GM18873 (cell line): ENCODE data around the gene TMEM106C.
A peak's percentile ranks its signal among the peaks of the same experiment; 100 is the strongest.

Source experiments
- ATAC-seq: cut with Tn5 transposase; IDR thresholded peaks from one replicate; pipeline ENCODE4 v1.9.1; 2021; ENCODE audit warnings: mild to moderate bottlenecking, moderate library complexity, moderate number of reproducible peaks; ENCODE audit not compliant: unreplicated experiment, low FRiP score

TMEM106C gene

DNA sequence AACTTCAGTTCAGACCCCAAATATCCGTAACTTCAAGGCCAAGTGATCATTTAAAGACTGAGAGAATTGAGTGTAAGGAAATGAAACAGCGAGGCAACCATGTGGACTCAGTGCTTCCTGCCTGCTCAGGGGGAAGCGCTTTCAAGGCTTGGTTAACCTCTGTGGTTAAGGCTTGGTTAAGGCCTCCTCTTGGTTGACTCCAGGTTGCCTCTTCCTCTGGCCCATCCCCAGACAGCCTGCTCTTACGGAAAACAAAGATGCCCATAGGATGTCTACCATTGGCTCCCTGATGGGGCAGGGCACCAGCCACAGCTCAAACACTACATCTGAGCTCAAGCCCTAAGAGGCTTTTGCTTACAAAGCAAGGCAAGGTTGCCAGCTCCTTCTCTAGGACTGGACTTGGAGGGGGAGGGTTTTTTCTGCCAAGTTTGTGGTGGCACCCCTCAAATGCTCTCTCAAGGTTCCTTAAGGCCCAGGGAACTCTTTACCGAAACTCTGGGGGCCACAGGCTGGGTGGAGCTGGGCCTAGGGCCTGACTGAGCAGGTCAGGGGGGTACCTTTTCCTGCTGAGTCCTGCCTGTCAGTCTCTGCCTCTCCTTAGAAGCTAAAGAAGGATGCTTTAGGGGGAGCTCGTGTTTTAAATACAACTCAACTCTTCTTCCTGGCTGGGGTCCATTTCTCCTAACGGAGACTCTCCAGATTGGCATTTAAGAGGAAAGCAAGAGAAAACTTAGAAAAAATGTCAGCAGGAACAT is 27.1 kb downstream of the TMEM106C start:
- ATAC-seq = peak; percentile 88

DNA sequence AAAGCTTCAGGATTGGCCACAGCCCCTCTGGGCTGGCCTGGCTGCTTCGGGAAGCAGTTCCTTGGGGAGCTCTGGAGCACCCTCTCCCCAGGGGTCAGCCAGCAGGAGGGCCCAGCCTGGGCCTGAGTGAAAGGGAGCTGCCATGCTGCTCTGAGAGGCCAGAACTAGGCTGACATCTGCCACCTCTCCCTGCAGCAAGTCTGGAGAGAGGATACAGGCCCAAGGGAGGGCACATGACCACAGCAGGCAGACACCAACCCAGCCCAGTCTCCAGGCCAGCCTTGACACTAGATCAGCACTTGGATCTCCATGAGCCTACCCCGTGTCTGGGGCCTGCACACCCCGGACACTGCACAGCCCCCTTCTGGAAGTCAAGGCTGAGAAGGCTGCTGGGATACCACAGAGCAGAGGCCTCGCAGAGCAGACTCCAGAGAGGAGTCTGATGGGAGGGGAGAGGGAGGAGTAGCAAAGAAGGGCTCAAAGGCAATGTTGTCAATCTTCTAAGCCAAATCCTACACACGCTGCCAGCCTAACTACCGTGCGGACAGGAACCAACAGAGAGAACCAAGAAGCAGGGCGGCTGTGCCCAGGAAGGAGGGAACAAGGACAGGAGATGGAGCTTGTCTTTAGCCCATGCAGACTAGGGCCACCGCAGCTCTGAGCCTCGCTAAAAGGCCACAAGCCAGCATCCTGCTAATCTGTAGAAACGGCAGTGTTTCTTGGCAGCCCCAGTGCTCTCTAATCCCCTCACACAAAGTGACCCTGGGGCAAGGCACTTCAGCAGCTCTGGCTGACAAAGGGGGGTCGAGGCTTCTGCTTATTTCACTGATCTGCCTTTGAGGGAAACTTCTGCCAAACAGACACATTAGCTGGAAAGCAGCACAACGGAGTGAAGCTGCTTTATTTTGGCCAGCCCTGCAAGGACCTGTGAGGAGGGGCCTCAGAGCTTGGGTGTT is 28.0 kb downstream of the TMEM106C start:
- ATAC-seq = no peak

GRCh38 chr12:47992776-47993175 is 29.4 kb downstream of the TMEM106C start:
- no peak for ATAC-seq

DNA sequence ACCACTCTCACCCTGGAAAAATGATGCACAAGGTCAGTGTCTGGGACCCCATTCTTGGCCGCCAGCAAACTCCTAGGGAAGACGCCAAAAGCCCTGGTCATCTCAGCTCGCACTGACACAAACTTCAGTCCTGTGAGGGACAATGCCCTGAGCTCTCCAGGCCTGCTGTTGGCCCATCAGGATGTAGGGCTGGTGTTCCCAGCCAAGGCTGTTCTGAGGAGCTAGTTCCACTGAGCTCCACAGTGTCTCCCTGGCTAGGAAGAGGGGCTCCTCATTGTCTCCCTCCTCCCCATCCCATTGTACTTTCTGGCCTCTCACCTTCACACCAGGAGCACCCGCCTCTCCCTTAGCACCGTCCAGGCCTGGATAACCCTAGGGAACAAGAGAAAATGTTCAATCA is 30.1 kb downstream of the TMEM106C start:
- no peak for ATAC-seq

DNA sequence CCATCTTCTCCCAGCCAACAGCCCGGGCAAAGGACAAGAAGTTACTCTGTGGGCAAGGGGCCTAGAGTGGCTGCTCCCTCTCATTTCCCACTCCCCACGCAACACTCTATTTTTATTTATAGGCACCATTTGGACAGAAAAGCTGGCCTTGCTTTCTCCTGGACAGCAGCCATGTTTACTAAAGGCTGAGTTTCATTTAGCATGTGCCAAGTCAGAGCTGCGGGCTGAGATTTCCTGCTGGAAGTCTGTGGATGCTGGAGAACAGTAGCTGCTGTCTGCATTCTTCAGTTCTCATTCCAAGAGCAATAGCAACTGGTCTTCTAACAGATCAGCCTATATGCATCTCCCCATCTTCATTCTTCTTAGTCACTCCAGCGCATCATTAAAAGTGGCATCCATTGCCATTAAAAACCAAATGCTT is 32.6 kb downstream of the TMEM106C start:
- ATAC-seq = no peak

DNA sequence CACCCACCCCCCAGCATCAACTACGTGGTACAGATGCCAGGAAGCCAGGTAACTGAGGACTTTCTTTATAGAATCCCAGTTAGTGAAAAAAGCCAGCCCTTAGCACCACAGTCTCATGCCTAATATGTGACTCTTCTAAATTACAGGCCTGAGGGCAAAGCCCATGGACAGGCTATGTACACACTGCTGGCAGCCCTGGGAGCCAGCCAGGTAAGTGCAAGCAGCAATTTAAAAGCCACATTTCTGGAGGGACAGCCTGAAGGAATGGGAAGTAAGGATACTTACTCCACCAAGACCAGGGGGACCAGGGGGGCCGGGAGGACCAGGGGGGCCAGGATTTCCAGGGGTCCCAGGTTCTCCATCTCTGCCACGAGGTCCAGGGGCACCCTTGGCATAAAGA is 33.9 kb downstream of the TMEM106C start:
- no peak for ATAC-seq

DNA sequence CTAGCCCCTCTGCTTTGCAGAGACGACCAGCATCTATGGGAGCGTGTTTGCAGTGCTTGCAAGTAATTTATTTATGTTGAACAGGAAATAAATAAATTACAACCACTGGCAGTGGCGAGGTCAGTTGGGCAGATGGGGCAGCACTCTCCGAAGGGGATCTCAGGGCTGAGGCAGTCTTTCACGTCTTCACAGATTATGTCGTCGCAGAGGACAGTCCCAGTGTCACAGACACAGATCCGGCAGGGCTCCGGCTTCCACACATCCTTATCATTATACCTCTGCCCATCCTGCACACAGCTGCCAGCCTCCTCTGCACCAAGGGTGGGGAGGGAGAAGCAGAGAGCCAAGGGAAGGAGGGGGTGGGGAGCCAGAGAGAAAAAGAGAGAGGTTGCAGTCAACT is 36.4 kb downstream of the TMEM106C start:
- no peak for ATAC-seq

- ATAC-seq = no peak
Observed at GRCh38 chr12:48000878-48001504, 37.6 kb downstream of the TMEM106C start.

DNA sequence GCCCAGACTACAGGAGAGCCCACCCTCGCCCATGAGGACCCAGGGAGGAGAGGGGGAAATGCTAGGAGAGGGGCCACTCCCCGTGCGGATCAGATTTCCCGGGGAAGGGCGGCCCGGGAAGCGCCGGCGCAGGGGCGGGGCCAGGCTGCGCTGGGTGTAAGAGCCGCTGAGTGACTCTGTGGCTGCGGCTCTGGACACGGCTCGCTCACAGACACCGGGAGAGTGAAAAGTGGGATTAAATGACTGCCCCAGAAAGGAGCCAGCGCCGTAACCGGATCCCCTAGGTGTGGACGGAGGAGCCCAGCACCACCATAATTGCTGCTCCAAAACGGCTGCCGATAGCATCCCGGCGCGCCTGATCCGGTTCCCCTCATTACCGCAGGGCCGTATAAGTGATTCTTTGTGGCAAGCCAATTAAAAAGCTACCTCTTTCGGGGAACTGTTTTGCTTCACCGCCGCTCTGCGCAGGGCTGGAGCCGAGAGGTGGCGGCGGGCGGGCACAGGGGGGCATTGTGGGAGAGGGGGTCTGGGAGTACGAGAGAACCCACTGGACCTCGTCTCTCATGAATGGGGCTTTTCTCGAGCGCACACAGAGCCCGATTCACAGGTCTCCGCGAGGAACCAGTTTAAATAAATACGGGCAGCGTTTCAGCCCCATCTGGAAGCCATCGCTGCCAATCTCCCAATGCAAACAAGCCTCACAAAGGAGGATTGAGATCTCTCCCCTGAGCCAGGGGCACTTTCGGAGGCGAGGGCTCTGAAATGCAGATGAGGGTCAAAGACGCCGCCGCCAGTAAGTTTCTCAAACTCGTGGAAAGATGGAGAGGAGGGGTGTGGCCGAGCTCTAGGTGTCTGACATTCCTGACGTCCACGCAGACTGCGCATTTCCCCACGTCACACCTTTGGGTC is 38.4 kb downstream of the TMEM106C start:
- ATAC-seq = no peak

DNA sequence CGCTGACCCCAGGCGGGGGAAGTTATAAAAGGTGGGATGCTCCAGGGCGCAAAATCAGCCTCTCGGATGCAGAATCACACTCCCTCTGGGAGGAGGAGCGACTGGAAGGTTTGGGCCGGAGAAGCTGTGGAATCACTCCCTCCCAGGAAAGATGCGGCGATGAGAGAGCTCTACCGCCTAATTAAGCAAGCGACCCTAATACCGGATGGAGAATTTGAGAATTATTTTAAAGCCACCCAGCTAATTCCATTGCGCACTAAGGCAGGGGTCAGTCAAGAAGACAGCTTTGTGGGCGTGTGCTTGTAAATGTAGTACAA is 39.0 kb downstream of the TMEM106C start:
- ATAC-seq = no peak

DNA sequence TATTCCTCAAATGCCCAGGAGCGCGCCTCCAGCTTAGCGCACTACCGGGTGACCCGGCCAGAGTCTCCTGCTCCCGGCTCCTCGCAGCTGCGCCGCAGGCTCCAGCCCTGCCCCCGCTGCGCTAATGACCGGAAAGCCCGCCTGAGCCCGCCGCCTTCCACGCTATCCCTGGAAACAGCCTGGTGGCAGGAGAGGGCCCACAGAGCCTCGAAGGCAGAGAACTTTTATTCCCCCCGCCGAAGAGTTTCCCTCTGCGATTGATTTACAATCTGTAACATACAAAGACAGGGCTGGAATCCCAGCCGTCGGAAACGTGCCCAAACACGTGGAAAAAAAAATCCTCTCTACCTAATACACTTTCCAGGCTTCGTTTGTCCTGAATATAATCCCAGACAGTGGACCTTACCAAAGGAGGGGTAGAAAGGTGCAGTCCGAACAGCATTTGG is 39.4 kb downstream of the TMEM106C start:
- ATAC-seq = no peak

DNA sequence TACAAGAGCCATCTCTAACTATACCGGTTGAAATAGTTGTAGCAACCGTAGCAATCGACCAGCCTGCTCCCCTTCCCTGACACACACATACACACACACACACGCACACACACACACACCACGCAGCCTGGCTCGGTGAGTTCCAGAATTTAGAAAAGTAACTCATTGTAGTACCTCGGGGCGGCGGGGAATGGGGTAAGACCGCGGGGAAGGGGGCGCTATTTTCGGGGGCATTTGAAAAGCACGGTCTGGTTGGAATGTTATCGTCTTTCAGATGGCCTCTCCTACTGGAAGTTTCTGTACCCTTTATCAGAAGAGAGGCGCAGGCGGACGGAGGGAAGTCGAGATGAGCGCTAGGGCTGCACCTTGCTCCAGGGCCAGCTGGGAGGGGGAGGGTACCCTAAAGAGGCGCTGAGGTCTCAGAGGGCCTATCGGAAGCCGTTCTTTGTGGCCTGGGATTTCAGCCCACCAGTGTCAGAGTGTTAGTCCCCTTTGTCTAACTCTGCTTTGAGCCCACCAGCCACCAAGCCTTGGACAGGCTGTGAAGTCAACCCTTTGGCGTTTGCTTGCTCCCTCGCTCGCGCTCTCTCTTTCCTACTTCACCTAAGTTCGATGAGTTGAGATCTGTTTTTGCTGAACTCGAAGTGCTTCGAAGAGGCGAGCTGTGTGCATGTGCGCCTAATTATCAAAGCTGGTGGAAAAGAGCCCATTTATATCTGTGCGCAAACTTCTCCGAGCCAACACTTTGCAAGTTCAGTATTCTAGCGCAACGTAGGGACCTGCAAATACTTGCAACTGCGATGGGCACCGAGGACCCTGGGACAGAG is 40.0 kb downstream of the TMEM106C start:
- no peak for ATAC-seq

DNA sequence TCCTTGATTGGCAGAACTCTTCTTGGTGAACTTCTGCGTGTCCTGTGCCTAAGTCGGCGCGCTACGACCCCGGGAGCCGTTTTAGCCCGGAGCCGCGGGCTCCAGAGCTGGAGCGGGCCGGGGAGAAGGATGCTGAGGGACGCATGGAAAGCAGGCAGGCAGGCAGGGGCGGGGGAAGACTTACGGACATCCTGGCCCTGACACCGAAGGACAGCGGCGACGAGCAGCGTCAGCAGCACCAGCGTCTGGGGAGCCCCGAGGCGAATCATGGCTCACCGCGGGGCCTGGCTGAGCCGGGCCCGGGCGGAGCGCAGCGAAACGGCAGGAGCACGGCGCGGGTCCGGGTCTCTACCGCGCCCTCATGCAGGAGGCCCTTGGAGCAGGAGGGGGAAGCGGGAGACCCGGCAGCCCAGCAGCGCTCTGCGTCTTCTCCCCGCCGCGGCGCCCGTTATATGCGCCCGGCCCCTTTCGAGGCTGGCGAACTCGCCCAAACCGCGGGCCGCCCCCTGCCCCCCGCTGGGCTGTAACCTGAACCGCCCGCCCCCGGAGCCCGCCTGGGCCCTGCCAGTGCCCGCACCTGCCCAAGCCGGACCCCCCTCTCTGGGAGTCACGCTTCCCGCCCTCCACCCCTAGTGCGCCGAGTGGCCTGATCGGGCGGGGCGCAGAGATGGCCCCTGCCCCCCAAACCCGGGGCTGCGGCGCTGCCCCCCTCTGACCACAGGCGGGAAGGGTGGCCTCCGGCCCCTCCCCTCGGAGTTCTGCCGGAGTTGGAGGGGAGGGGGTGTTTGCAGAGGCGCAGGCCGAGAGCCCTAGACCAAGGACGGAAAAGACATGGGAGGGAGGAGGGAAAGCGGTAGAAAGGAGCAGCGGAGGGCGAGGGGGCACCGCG is 40.9 kb downstream of the TMEM106C start, which contains the start of gene COL2A1:
Gene COL2A1, minus strand, starts transcription at position 424 of the 889 bp plus-strand sequence. Its CDS starts 155 bp downstream, at position 269.
- ATAC-seq = no peak

- no peak for ATAC-seq
Observed at GRCh38 chr12:48005001-48005749, 41.8 kb downstream of the TMEM106C start.

DNA sequence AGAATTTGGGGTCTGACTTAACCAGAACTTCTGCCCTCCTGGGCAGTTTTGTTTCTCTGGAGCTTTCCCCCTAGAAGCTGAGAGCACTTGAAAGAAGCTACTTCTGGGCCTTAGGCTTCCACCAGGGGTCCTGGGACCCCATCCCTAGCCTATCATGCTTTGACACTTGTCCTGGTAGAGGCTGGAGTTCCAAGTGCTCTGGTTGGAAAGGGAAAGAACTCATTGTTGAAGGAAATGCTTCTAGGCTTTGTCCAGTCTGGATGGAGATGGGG is 42.3 kb downstream of the TMEM106C start:
- ATAC-seq = no peak

DNA sequence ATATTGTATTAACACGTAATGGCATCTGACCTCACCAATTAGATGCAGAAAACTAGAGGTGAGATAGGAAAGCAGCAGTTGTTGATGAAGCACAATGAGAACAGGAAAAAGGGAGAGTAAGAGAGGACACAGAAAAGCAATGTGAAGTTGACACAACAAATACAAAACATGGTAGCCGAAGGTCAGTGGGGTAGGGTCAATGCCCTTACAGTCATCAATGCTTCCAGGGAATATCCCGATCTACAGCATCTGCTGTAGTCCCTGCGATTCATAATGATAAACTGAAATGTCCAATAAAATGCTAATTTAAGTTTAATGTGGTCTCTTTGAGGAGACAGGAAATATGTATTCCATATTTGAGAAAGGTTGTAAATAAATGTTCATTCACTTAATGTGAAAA is 43.8 kb downstream of the TMEM106C start:
- ATAC-seq = no peak

- no peak for ATAC-seq
Observed at GRCh38 chr12:48008349-48008748, 45.0 kb downstream of the TMEM106C start.

- ATAC-seq = no peak
Observed at GRCh38 chr12:48008950-48009349, 45.6 kb downstream of the TMEM106C start.
